ENCODE measurements around the gene SSBP2.
"Not testable (repeated sequence)": the region's sequence is repeated elsewhere in the genome, so short reads cannot be mapped to it uniquely, and the experiment has no call there.

Gene SSBP2

GRCh38 chr5:81469676-81470075 is 281.2 kb downstream of the SSBP2 start:
- in situ Hi-C loops (cut with MboI; ENCODE audit: low sequenced_read_pairs) = no loop called here

- in situ Hi-C loops (cut with MboI; ENCODE audit: low sequenced_read_pairs) = no loop called here
Measured at GRCh38 chr5:81450940-81451339, 300.0 kb downstream of the SSBP2 start.

GRCh38 chr5:81435023-81435422 is 315.9 kb downstream of the SSBP2 start:
- in situ Hi-C loops (cut with MboI; ENCODE audit: low sequenced_read_pairs) = no loop called here

- in situ Hi-C loops (cut with MboI; ENCODE audit: low sequenced_read_pairs) = no loop called here
Measured at GRCh38 chr5:81429985-81430384, 320.9 kb downstream of the SSBP2 start.

GRCh38 chr5:81429363-81429762 is 321.5 kb downstream of the SSBP2 start:
- in situ Hi-C loops (cut with MboI; ENCODE audit: low sequenced_read_pairs) = no loop called here

- in situ Hi-C loops (cut with MboI; ENCODE audit: low sequenced_read_pairs) = no loop called here
Measured at GRCh38 chr5:81428861-81429260, 322.0 kb downstream of the SSBP2 start.

- in situ Hi-C loops (cut with MboI; ENCODE audit: low sequenced_read_pairs) = no loop called here
Measured at GRCh38 chr5:81428446-81428845, 322.5 kb downstream of the SSBP2 start.

GRCh38 chr5:81427566-81427965 is 323.3 kb downstream of the SSBP2 start:
- in situ Hi-C loops (cut with MboI; ENCODE audit: low sequenced_read_pairs) = no loop called here

- in situ Hi-C loops (cut with MboI; ENCODE audit: low sequenced_read_pairs) = no loop called here
Measured at GRCh38 chr5:81426359-81427030, 324.4 kb downstream of the SSBP2 start.

- in situ Hi-C loops (cut with MboI; ENCODE audit: low sequenced_read_pairs) = no loop called here
Measured at GRCh38 chr5:81425569-81425968, 325.3 kb downstream of the SSBP2 start.

- in situ Hi-C loops (cut with MboI; ENCODE audit: low sequenced_read_pairs) = no loop called here
Measured at GRCh38 chr5:81424728-81425127, 326.2 kb downstream of the SSBP2 start.

GRCh38 chr5:81422671-81423070 is 328.2 kb downstream of the SSBP2 start:
- in situ Hi-C loops (cut with MboI; ENCODE audit: low sequenced_read_pairs) = no loop called here

- in situ Hi-C loops (cut with MboI; ENCODE audit: low sequenced_read_pairs) = no loop called here
Measured at GRCh38 chr5:81420039-81420667, 330.7 kb downstream of the SSBP2 start.

- in situ Hi-C loops (cut with MboI; ENCODE audit: low sequenced_read_pairs) = no loop called here
Measured at GRCh38 chr5:81418606-81419005, 332.3 kb downstream of the SSBP2 start.

- in situ Hi-C loops (cut with MboI; ENCODE audit: low sequenced_read_pairs) = no loop called here
Measured at GRCh38 chr5:81417052-81417451, 333.8 kb downstream of the SSBP2 start.

- in situ Hi-C loops (cut with MboI; ENCODE audit: low sequenced_read_pairs) = no loop called here
Measured at GRCh38 chr5:81409896-81410295, 341.0 kb downstream of the SSBP2 start.

- in situ Hi-C loops (cut with MboI; ENCODE audit: low sequenced_read_pairs) = no loop called here
Measured at GRCh38 chr5:81409361-81409760, 341.5 kb downstream of the SSBP2 start.

- in situ Hi-C loops (cut with MboI; ENCODE audit: low sequenced_read_pairs) = no loop called here
Measured at GRCh38 chr5:81408496-81408895, 342.4 kb downstream of the SSBP2 start.

GRCh38 chr5:81407811-81408210 is 343.1 kb downstream of the SSBP2 start:
- in situ Hi-C loops (cut with MboI; ENCODE audit: low sequenced_read_pairs) = not testable (repeated sequence)

- in situ Hi-C loops (cut with MboI; ENCODE audit: low sequenced_read_pairs) = no loop called here
Measured at GRCh38 chr5:81405126-81405891, 345.6 kb downstream of the SSBP2 start.

- in situ Hi-C loops (cut with MboI; ENCODE audit: low sequenced_read_pairs) = no loop called here
Measured at GRCh38 chr5:81402192-81402930, 348.5 kb downstream of the SSBP2 start.
